Measurements from ENCODE around the gene BFAR. TPM values are rescaled to one million over a fixed set of nuclear protein-coding genes. Genes with fewer than 3 reads are reported as not detected.

BFAR gene
- total RNA-seq, 1 donor from 2014 or later: 74.5 TPM

- no peaks in the 10 kb centered on the region for H3K27me3 Mint-ChIP-seq (ENCODE audit: low read depth)
- no peak overlapping the region for H3K27ac Mint-ChIP-seq (ENCODE audit: unreplicated experiment)
- H3K36me3 Mint-ChIP-seq (ENCODE audit: low read depth): peaks cover 21% of the 10 kb centered on the region
- no peak for TF ChIP-seq CTCF (conservative IDR thresholded peaks at IDR 0.05)
- H3K4me1 Mint-ChIP-seq: no peaks in the 10 kb centered on the region
- DNase-seq (ENCODE audit: low read depth, low spot score): no peak
- no peaks in the 10 kb centered on the region for H3K9me3 Mint-ChIP-seq
- H3K4me3 Mint-ChIP-seq: no peak overlapping the region
Observed at GRCh38 chr16:14602443-14602963, 30.2 kb upstream of the BFAR start.

- no peak overlapping the region for H3K27ac Mint-ChIP-seq (ENCODE audit: unreplicated experiment)
- peaks cover 20% of the 10 kb centered on the region for H3K36me3 Mint-ChIP-seq (ENCODE audit: low read depth)
- no peak for DNase-seq (ENCODE audit: low read depth, low spot score)
- H3K4me3 Mint-ChIP-seq: no peak overlapping the region
- H3K9me3 Mint-ChIP-seq: no peaks in the 10 kb centered on the region
- no peak for TF ChIP-seq CTCF (conservative IDR thresholded peaks at IDR 0.05)
- peaks cover 33% of the 10 kb centered on the region for H3K4me1 Mint-ChIP-seq
- H3K27me3 Mint-ChIP-seq (ENCODE audit: low read depth): no peaks in the 10 kb centered on the region
Observed at GRCh38 chr16:14606102-14606501, 26.6 kb upstream of the BFAR start.

GRCh38 chr16:14608111-14608566 is 24.6 kb upstream of the BFAR start:
- no peak for TF ChIP-seq CTCF (conservative IDR thresholded peaks at IDR 0.05)
- Mint-ChIP-seq H3K4me1 (peaks cover 33% of the 10 kb centered on the region), H3K27ac (ENCODE audit: unreplicated experiment) (no peak overlapping the region), H3K4me3 (no peak overlapping the region), H3K27me3 (ENCODE audit: low read depth) (no peaks in the 10 kb centered on the region), H3K36me3 (ENCODE audit: low read depth) (peaks cover 12% of the 10 kb centered on the region), H3K9me3 (no peaks in the 10 kb centered on the region)
- no peak for DNase-seq (ENCODE audit: low read depth, low spot score)

GRCh38 chr16:14608604-14609003 is 24.1 kb upstream of the BFAR start:
- peaks cover 33% of the 10 kb centered on the region for H3K4me1 Mint-ChIP-seq
- H3K27ac Mint-ChIP-seq (ENCODE audit: unreplicated experiment): no peak overlapping the region

GRCh38 chr16:14609716-14610115 is 23.0 kb upstream of the BFAR start:
- no peak overlapping the region for H3K4me3 Mint-ChIP-seq
- H3K9me3 Mint-ChIP-seq: no peaks in the 10 kb centered on the region
- peaks cover 33% of the 10 kb centered on the region for H3K4me1 Mint-ChIP-seq
- no peak overlapping the region for H3K27ac Mint-ChIP-seq (ENCODE audit: unreplicated experiment)
- no peak for TF ChIP-seq CTCF (conservative IDR thresholded peaks at IDR 0.05)
- DNase-seq (ENCODE audit: low read depth, low spot score): no peak
- peaks cover 4% of the 10 kb centered on the region for H3K36me3 Mint-ChIP-seq (ENCODE audit: low read depth)
- no peaks in the 10 kb centered on the region for H3K27me3 Mint-ChIP-seq (ENCODE audit: low read depth)

More at GRCh38 chr16:14608604-14609003, 24.1 kb upstream of the BFAR start:
- Mint-ChIP-seq H3K36me3 (ENCODE audit: low read depth) (peaks cover 7% of the 10 kb centered on the region), H3K9me3 (no peaks in the 10 kb centered on the region), H3K27me3 (ENCODE audit: low read depth) (no peaks in the 10 kb centered on the region), H3K4me3 (no peak overlapping the region)
- DNase-seq (ENCODE audit: low read depth, low spot score): no peak
- no peak for TF ChIP-seq CTCF (conservative IDR thresholded peaks at IDR 0.05)

Data from neural crest cell (in vitro differentiated cells).